ENCODE measurements around the gene RAB37.

RAB37 gene

GRCh38 chr17:74786431-74787055 lies 49.5 kb downstream of the RAB37 start:
- TF ChIP-seq CTCF (IDR thresholded peaks at IDR 0.05; ENCODE audit: low read depth, low read length, missing control alignments) = no peak
- no peak for DNase-seq (ENCODE audit: low read depth)
- no peak overlapping the region for H3K4me3 ChIP-seq (ENCODE audit: low read depth, low read length)

- no peak for DNase-seq (ENCODE audit: low read depth)
- no peak for TF ChIP-seq CTCF (IDR thresholded peaks at IDR 0.05; ENCODE audit: low read depth, low read length, missing control alignments)
- H3K4me3 ChIP-seq (ENCODE audit: low read depth, low read length) = no peak overlapping the region
These were observed 53.4 kb downstream of the RAB37 start for GRCh38 chr17:74790161-74791058.

- DNase-seq (ENCODE audit: low read depth) = no peak
- TF ChIP-seq CTCF (IDR thresholded peaks at IDR 0.05; ENCODE audit: low read depth, low read length, missing control alignments) = no peak
- no peak overlapping the region for H3K4me3 ChIP-seq (ENCODE audit: low read depth, low read length)
These were observed 55.6 kb downstream of the RAB37 start for GRCh38 chr17:74792586-74793105.

GRCh38 chr17:74795327-74796020 lies 58.4 kb downstream of the RAB37 start:
- TF ChIP-seq CTCF (IDR thresholded peaks at IDR 0.05; ENCODE audit: low read depth, low read length, missing control alignments) = no peak
- no peak for DNase-seq (ENCODE audit: low read depth)
- no peak overlapping the region for H3K4me3 ChIP-seq (ENCODE audit: low read depth, low read length)

- no peak overlapping the region for H3K4me3 ChIP-seq (ENCODE audit: low read depth, low read length)
- no peak for DNase-seq (ENCODE audit: low read depth)
- no peak for TF ChIP-seq CTCF (IDR thresholded peaks at IDR 0.05; ENCODE audit: low read depth, low read length, missing control alignments)
These were observed 59.2 kb downstream of the RAB37 start for GRCh38 chr17:74796211-74796610.

- no peak for DNase-seq (ENCODE audit: low read depth)
- no peak overlapping the region for H3K4me3 ChIP-seq (ENCODE audit: low read depth, low read length)
- no peak for TF ChIP-seq CTCF (IDR thresholded peaks at IDR 0.05; ENCODE audit: low read depth, low read length, missing control alignments)
These were observed 59.8 kb downstream of the RAB37 start for GRCh38 chr17:74796866-74797265.
